Esophagus muscularis mucosa (tissue), 4 donors: Measurements from ENCODE around the gene MORN3. TPM values are rescaled to one million over a fixed set of nuclear protein-coding genes. Genes with fewer than 3 reads are reported as not detected.
"Not testable (repeated sequence)": the region's sequence is repeated elsewhere in the genome, so short reads cannot be mapped to it uniquely, and the experiment has no call there.

ENCODE experiments used
- DNase-seq: peaks from one replicate; pipeline ENCODE4 v3.0.0-alpha.2; 2017; ENCODE audit errors: extremely low spot score
- H3K27ac ChIP-seq, 4 donors: fragments of 200-600 bp; sonication (generic); replicated peaks in 1 of 4; 1 replicate in 3 of 4; 2 replicates in 1 of 4; pipeline ENCODE4 v1.5.1; 2016 to 2019; ENCODE audit warnings: mild to moderate bottlenecking in 1 of 4
- H3K27me3 ChIP-seq, 4 donors: fragments of 200-600 bp; sonication (generic); one replicate each; pipeline versions ENCODE4 v1.5.1 to v1.6.0; 2016 to 2019
- H3K36me3 ChIP-seq, 4 donors: fragments of 200-600 bp; sonication (generic); one replicate each; pipeline ENCODE4 v1.5.1; 2016 to 2019
- H3K4me1 ChIP-seq, 4 donors: fragments of 200-600 bp; sonication (generic); one replicate each; pipeline ENCODE4 v1.5.1; 2016 to 2019
- H3K4me3 ChIP-seq, 4 donors: fragments of 200-600 bp; sonication (generic); 1 replicate in 2 of 4; 2 replicates in 2 of 4; pipeline ENCODE4 v1.5.1; 2016 to 2019; ENCODE audit warnings: mild to moderate bottlenecking in 4 of 4, moderate library complexity in 1 of 4
- H3K9me3 ChIP-seq, 4 donors: fragments of 200-600 bp; sonication (generic); 1 replicate in 3 of 4; 2 replicates in 1 of 4; pipeline ENCODE4 v1.5.1; 2016 to 2019
- CTCF ChIP-seq, 3 experiments: fragments of 200-600 bp in 2 of 3; fragments of 450-650 bp in 1 of 3; sonication (generic) in 2 of 3; IDR thresholded peaks; one replicate each; pipeline ENCODE4 v1.5.1; 2017 to 2019; ENCODE audit warnings: antibody characterized with exemption in 3 of 3, mild to moderate bottlenecking in 2 of 3, moderate library complexity in 1 of 3
- EP300 ChIP-seq: sonication (generic); formaldehyde crosslinking; IDR thresholded peaks from one replicate; pipeline ENCODE4 v1.6.1; 2017; ENCODE audit warnings: antibody characterized with exemption
- POLR2A ChIP-seq: fragments of 450-650 bp; IDR thresholded peaks from one replicate; pipeline ENCODE4 v1.6.1; 2017; ENCODE audit warnings: antibody characterized with exemption, moderate library complexity, mild to moderate bottlenecking, low read depth
- POLR2AphosphoS5 ChIP-seq, 2 donors: sonication (generic); formaldehyde crosslinking; IDR thresholded peaks; one replicate each; pipeline ENCODE4 v1.6.1; 2017; ENCODE audit warnings: antibody characterized with exemption in 2 of 2
- WGBS: methylation state at CpG from one replicate; pipeline ENCODE4 v1.1.5; 2018; 5-methylcytosine and 5-hydroxymethylcytosine counted together
- intact Hi-C: fragments of 100-400 bp; cut with DNase I; formaldehyde crosslinking; loops from one replicate; pipeline ENCODE4 v1.15.1; 2023
- total RNA-seq, 4 donors: library from RNA; depleted of rRNA; stranded (reverse); fragments of >200 nt; gene quantifications; one replicate each; pipeline versions ENCODE4 v1.1.0 to v1.2.1, GENCODE V29; 2016

Gene MORN3
- total RNA-seq, 4 donors from 2014 or later = 0.13 to 1.2 (median 0.17) TPM; not detected in 1

GRCh38 chr12:121663610-121663929, 5.9 kb downstream of the MORN3 start:
- H3K4me3 ChIP-seq = no peak overlapping the region
- 81% methylated on average over 3 of the region's 3 CpGs for WGBS
- H3K4me1 ChIP-seq = peaks cover 0 to 5% (median 2%) of the 10 kb centered on the region in 4 donors
- no peaks in the 10 kb centered on the region for H3K36me3 ChIP-seq
- no peak for TF ChIP-seq EP300
- TF ChIP-seq POLR2AphosphoS5 (IDR thresholded peaks at IDR 0.05) = no peak
- no peak for TF ChIP-seq CTCF (IDR thresholded peaks at IDR 0.05)
- no peak for TF ChIP-seq POLR2A
- no peaks in the 10 kb centered on the region for H3K27me3 ChIP-seq
- no peak overlapping the region for H3K27ac ChIP-seq
- no peaks in the 10 kb centered on the region for H3K9me3 ChIP-seq
- no peak for DNase-seq
- intact Hi-C loops = no loop called here

GRCh38 chr12:121661353-121662105, 7.9 kb downstream of the MORN3 start:
- H3K27ac ChIP-seq, H3K27me3 ChIP-seq, H3K36me3 ChIP-seq, DNase-seq, H3K9me3 ChIP-seq, H3K4me1 ChIP-seq, H3K4me3 ChIP-seq, intact Hi-C loops: not testable (repeated sequence)
- WGBS = 87% methylated on average over 11 of the region's 11 CpGs

- Histone ChIP-seq H3K36me3 (no peaks in the 10 kb centered on the region), H3K27me3 (no peaks in the 10 kb centered on the region), H3K27ac (no peak overlapping the region), H3K4me1 (peaks cover 0 to 7% (median 3%) of the 10 kb centered on the region in 4 donors), H3K9me3 (no peaks in the 10 kb centered on the region), H3K4me3 (no peak overlapping the region)
- TF ChIP-seq POLR2AphosphoS5 (IDR thresholded peaks at IDR 0.05) (no peak), POLR2A (no peak)
- intact Hi-C loops = no loop called here
- DNase-seq = no peak
- WGBS = 90% methylated on average over 18 of the region's 18 CpGs
Observed at GRCh38 chr12:121657305-121658008, 12.0 kb downstream of the MORN3 start.

- intact Hi-C loops = no loop called here
- WGBS = 94% methylated on average over 2 of the region's 2 CpGs
Observed at GRCh38 chr12:121656122-121656521, 13.3 kb downstream of the MORN3 start.

GRCh38 chr12:121653999-121654398, 15.5 kb downstream of the MORN3 start:
- no peaks in the 10 kb centered on the region for H3K9me3 ChIP-seq
- no peaks in the 10 kb centered on the region for H3K27me3 ChIP-seq
- 73% methylated on average over 18 of the region's 18 CpGs for WGBS
- H3K4me3 ChIP-seq = no peak overlapping the region
- TF ChIP-seq POLR2A = no peak
- no peak for TF ChIP-seq POLR2AphosphoS5 (IDR thresholded peaks at IDR 0.05)
- no peak for TF ChIP-seq EP300
- TF ChIP-seq CTCF (IDR thresholded peaks at IDR 0.05) = no peak
- no peaks in the 10 kb centered on the region for H3K36me3 ChIP-seq
- intact Hi-C loops = no loop called here
- H3K27ac ChIP-seq = no peak overlapping the region
- no peak for DNase-seq
- H3K4me1 ChIP-seq = peaks cover 0 to 4% (median 2%) of the 10 kb centered on the region in 4 donors

More at GRCh38 chr12:121656122-121656521, 13.3 kb downstream of the MORN3 start:
- Histone ChIP-seq H3K27me3 (no peaks in the 10 kb centered on the region), H3K4me3 (no peak overlapping the region), H3K4me1 (peaks cover 0 to 7% (median 3%) of the 10 kb centered on the region in 4 donors), H3K36me3 (no peaks in the 10 kb centered on the region), H3K27ac (no peak overlapping the region), H3K9me3 (no peaks in the 10 kb centered on the region)
- no peak for DNase-seq
- TF ChIP-seq POLR2A (no peak), EP300 (no peak), CTCF (IDR thresholded peaks at IDR 0.05) (no peak), POLR2AphosphoS5 (IDR thresholded peaks at IDR 0.05) (no peak)
